Measurements from ENCODE around the gene FAM117B. TPM values are rescaled to one million over a fixed set of nuclear protein-coding genes. Genes with fewer than 3 reads are reported as not detected.

Gene FAM117B
- total and polyA plus RNA-seq, 2 of the 8 experiments (the other 6 are each of a cell fraction or from before 2014, with no cell fraction given) = 3.9 to 22.6 TPM

- Histone ChIP-seq H3K9ac (replicated peaks in 1 of 4; ENCODE audit: extremely low read depth in 1 of 4, low read depth in 3 of 4, low read length in 3 of 4) (no peak overlapping the region), H2AFZ (ENCODE audit: low read length) (no peak overlapping the region), H3K36me3 (ENCODE audit: control insufficient read depth in 2 of 4, insufficient read depth in 4 of 4, low read length in 3 of 4) (peaks cover 0 to 5% (median 3%) of the 10 kb centered on the region in 4 experiments; a peak in 3 of 8 replicates), H3K4me2 (ENCODE audit: insufficient read depth in 1 of 2, low read depth in 2 of 2, low read length in 2 of 2) (no peak overlapping the region), H3K56ac (replicated peaks; ENCODE audit: insufficient read length, low read depth, low read length) (no peak overlapping the region), H2BK20ac (ENCODE audit: low read length) (no peak overlapping the region), H2AK5ac (ENCODE audit: low read depth, low read length) (no peak overlapping the region), H3K4me3 (ENCODE audit: extremely low read depth in 1 of 4, insufficient read depth in 2 of 4, low read depth in 3 of 4, low read length in 4 of 4) (no peak overlapping the region), H3K79me1 (ENCODE audit: low read depth, low read length) (no peaks in the 10 kb centered on the region), H2BK15ac (ENCODE audit: low read length) (no peak overlapping the region), H3K27ac (ENCODE audit: low read depth, low read length) (no peak overlapping the region), H3K27me3 (replicated peaks in 1 of 4; ENCODE audit: control insufficient read depth in 3 of 4, extremely low read depth in 1 of 4, insufficient read depth in 3 of 4, low read length in 3 of 4) (no peaks in the 10 kb centered on the region), H3K23ac (ENCODE audit: insufficient read length) (no peak overlapping the region), H3K14ac (ENCODE audit: insufficient read length) (no peak overlapping the region), H4K20me1 (replicated peaks in 1 of 2; ENCODE audit: control insufficient read depth in 1 of 2, insufficient read depth in 2 of 2, low read length in 2 of 2) (no peaks in the 10 kb centered on the region), H2BK5ac (ENCODE audit: low read depth, low read length) (no peak overlapping the region), H2BK120ac (replicated peaks; ENCODE audit: low read depth, low read length) (no peak overlapping the region), H3K4ac (replicated peaks; ENCODE audit: insufficient read length, low read depth, low read length) (no peak overlapping the region), H4K8ac (ENCODE audit: extremely low read depth, insufficient read depth, low read length) (no peak overlapping the region), H4K5ac (ENCODE audit: insufficient read length, low read depth, low read length) (no peak overlapping the region), H3K18ac (ENCODE audit: extremely low read depth, low read length) (no peak overlapping the region), H3K23me2 (ENCODE audit: low read depth, low read length) (no peaks in the 10 kb centered on the region), H3K79me2 (ENCODE audit: control insufficient read depth in 1 of 2, insufficient read depth in 2 of 2, low read length in 2 of 2) (no peaks in the 10 kb centered on the region), H4K91ac (replicated peaks; ENCODE audit: insufficient read length, low read length) (no peak overlapping the region), H3K9me3 (ENCODE audit: insufficient read depth in 2 of 2, low read depth in 1 of 2, low read length in 1 of 2) (no peaks in the 10 kb centered on the region), H3K4me1 (replicated peaks in 1 of 4; ENCODE audit: control insufficient read depth in 3 of 4, insufficient read depth in 4 of 4, low read length in 3 of 4) (no peaks in the 10 kb centered on the region), H2BK12ac (ENCODE audit: low read depth, low read length) (no peak overlapping the region)
- 92% methylated on average over 10 of the region's 37 CpGs; no CpG with 5 or more reads in 1 of the 2 experiments for WGBS, 2 experiments (ENCODE audit: extremely low coverage in 1 of 2, insufficient coverage in 1 of 2, insufficient read length in 1 of 2, insufficient replicate concordance in 2 of 2, low coverage in 1 of 2, low lambda C conversion rate in 2 of 2, missing lambda C conversion rate in 1 of 2)
- FAIRE-seq = no peak
- DNase-seq (ENCODE audit: low read depth in 1 of 2, low spot score in 2 of 2) = no peak
- ChIA-PET CTCF (ENCODE audit: partially characterized antibody) (interaction anchor here (0.6 kb wide), 1 partner anchor 120 kb away, joined by 3 read pairs; no protein-coding TSS in a partner anchor), POLR2A (ENCODE audit: partially characterized antibody) (no interaction called here)
- TF ChIP-seq KDM5A (IDR thresholded peaks at IDR 0.05; ENCODE audit: low read length) (no peak), POLR2AphosphoS5 (IDR thresholded peaks at IDR 0.05; ENCODE audit: low read depth, low read length) (no peak), SIRT6 (IDR thresholded peaks at IDR 0.05; ENCODE audit: low read length) (no peak), TAF7 (optimal IDR thresholded peaks at IDR 0.05; ENCODE audit: borderline replicate concordance, low read depth, low read length) (no peak), SIX5 (IDR thresholded peaks at IDR 0.05; ENCODE audit: low read depth, low read length) (no peak), CHD1 (IDR thresholded peaks at IDR 0.05; ENCODE audit: low read depth, low read length) (no peak), TBP (IDR thresholded peaks at IDR 0.05; ENCODE audit: low read depth, low read length) (no peak), EGR1 (IDR thresholded peaks at IDR 0.05; ENCODE audit: borderline replicate concordance, low read depth, low read length) (no peak), ATF2 (IDR thresholded peaks at IDR 0.05; ENCODE audit: low read length) (no peak), KDM4A (IDR thresholded peaks at IDR 0.05; ENCODE audit: low read depth, low read length, severe bottlenecking) (no peak), E2F6 (IDR thresholded peaks at IDR 0.05) (no peak), BCL11A (IDR thresholded peaks at IDR 0.05; ENCODE audit: low read depth in 2 of 2, low read length in 2 of 2) (no peak), CBX8 (IDR thresholded peaks at IDR 0.05; ENCODE audit: borderline replicate concordance, low read depth, low read length) (no peak)
Measured at GRCh38 chr2:202774104-202774503, 139.3 kb downstream of the FAM117B start.

Measured in H1 (cell line).